Measurements from ENCODE around the gene TMEM270. TPM values are rescaled to one million over a fixed set of nuclear protein-coding genes. Genes with fewer than 3 reads are reported as not detected.
A peak's percentile ranks its signal among the peaks of the same experiment; 100 is the strongest.

TMEM270 gene
- total and polyA plus RNA-seq, 10 of the 15 experiments (the other 5 are each of a cell fraction or from before 2014, with no cell fraction given), result not detected

DNA sequence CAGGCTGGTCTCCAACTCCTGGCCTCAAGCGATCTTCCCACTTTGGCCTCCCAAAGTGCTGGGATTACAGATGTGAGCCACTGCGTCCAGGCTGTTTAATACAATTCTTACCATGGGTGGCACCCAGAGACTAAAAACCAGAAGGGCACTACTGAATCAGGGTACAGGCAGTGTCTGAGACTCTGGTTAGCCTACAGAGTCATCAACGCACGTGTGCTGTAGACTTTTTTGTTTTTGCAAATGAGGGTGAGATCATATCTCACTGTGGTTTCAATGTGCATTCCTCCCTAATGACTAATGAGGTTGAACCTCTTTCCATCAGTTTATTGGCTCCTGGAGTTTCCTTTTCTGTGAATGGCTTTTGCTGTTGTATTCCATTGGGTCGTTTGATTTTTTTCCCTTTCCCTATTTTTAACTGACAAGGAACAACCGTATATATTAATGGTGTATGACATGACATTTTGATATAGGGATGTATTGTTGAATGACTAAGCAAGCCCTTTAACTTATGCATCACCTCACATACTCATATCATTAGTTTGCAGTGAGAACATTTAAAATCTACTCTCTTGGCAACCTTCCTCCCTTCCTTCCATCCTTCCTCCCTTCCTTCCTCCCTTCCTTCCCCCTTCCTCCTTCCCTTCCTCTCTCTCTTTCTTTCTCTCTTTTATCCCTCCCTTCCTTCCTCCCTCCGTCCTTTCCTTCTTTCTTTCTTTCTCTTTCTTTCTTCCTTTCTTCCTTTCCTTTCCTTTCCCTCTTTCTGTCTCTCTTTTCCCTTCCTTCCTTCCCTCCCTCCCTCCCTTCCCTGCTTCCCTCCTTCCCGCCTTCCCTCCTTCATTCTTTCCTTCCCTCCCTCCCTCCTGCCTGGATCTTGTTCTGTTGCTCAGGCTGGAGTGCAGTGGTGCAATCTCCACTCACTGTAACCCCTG is 9.3 kb upstream of the TMEM270 start (continued):
- TF ChIP-seq RUNX3 (IDR thresholded peaks at IDR 0.05; ENCODE audit: low read length), result peak; percentile 81
- TF ChIP-seq CBX5 (IDR thresholded peaks at IDR 0.05; ENCODE audit: low read depth), result no peak
- TF ChIP-seq CREB1 (IDR thresholded peaks at IDR 0.05; ENCODE audit: low read depth), result 0 out of 2 replicates have a peak, but pooled peaks have one; percentile 25
- TF ChIP-seq IKZF1 (conservative IDR thresholded peaks at IDR 0.05), result peak; percentile 69
- peak; percentile 94 for TF ChIP-seq BHLHE40 (IDR thresholded peaks at IDR 0.05; ENCODE audit: borderline replicate concordance in 1 of 2, low read depth in 2 of 2, low read length in 1 of 2)
- TF ChIP-seq POLR2AphosphoS2 (IDR thresholded peaks at IDR 0.05; ENCODE audit: low read depth, low read length), result no peak
- peak; percentile 46; the same call in 1 of the 2 replicates for TF ChIP-seq ZNF384 (IDR thresholded peaks at IDR 0.05; ENCODE audit: borderline replicate concordance, low read depth, low read length)
- no peak for TF ChIP-seq FOS (IDR thresholded peaks at IDR 0.05; ENCODE audit: borderline replicate concordance, extremely low read depth, insufficient read length)
- no peak for TF ChIP-seq SMC3 (IDR thresholded peaks at IDR 0.05; ENCODE audit: borderline replicate concordance, low read length)
- 0 out of 3 replicates have a peak, but pooled peaks have one; percentile 37 for TF ChIP-seq POU2F2 (IDR thresholded peaks at IDR 0.05; ENCODE audit: borderline replicate concordance, low read depth, low read length)
- TF ChIP-seq BCL11A (IDR thresholded peaks at IDR 0.05; ENCODE audit: low read depth, low read length), result peak; percentile 49; the same call in 1 of the 2 replicates
- peak; percentile 94 for TF ChIP-seq ATF7 (IDR thresholded peaks at IDR 0.05; ENCODE audit: low read depth)
- TF ChIP-seq, protein P1, sequence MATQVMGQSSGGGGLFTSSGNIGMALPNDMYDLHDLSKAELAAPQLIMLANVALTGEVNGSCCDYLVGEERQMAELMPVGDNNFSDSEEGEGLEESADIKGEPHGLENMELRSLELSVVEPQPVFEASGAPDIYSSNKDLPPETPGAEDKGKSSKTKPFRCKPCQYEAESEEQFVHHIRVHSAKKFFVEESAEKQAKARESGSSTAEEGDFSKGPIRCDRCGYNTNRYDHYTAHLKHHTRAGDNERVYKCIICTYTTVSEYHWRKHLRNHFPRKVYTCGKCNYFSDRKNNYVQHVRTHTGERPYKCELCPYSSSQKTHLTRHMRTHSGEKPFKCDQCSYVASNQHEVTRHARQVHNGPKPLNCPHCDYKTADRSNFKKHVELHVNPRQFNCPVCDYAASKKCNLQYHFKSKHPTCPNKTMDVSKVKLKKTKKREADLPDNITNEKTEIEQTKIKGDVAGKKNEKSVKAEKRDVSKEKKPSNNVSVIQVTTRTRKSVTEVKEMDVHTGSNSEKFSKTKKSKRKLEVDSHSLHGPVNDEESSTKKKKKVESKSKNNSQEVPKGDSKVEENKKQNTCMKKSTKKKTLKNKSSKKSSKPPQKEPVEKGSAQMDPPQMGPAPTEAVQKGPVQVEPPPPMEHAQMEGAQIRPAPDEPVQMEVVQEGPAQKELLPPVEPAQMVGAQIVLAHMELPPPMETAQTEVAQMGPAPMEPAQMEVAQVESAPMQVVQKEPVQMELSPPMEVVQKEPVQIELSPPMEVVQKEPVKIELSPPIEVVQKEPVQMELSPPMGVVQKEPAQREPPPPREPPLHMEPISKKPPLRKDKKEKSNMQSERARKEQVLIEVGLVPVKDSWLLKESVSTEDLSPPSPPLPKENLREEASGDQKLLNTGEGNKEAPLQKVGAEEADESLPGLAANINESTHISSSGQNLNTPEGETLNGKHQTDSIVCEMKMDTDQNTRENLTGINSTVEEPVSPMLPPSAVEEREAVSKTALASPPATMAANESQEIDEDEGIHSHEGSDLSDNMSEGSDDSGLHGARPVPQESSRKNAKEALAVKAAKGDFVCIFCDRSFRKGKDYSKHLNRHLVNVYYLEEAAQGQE (IDR thresholded peaks at IDR 0.05; ENCODE audit: low read depth, low read length), result no peak
- no peak for TF ChIP-seq MEF2A (IDR thresholded peaks at IDR 0.05; ENCODE audit: insufficient read depth, low read depth, low read length)
- TF ChIP-seq CHD4 (IDR thresholded peaks at IDR 0.05), result no peak
- no peak for TF ChIP-seq SREBF1 (IDR thresholded peaks at IDR 0.05; ENCODE audit: low read length)
- TF ChIP-seq NFYA (IDR thresholded peaks at IDR 0.05; ENCODE audit: borderline replicate concordance, low read depth, low read length), result no peak
- 0 out of 2 replicates have a peak, but pooled peaks have one; percentile 19 for TF ChIP-seq NBN (IDR thresholded peaks at IDR 0.05)
- peak; percentile 34; the same call in 1 of the 2 replicates for TF ChIP-seq RAD51 (IDR thresholded peaks at IDR 0.05)
- TF ChIP-seq, protein P2, sequence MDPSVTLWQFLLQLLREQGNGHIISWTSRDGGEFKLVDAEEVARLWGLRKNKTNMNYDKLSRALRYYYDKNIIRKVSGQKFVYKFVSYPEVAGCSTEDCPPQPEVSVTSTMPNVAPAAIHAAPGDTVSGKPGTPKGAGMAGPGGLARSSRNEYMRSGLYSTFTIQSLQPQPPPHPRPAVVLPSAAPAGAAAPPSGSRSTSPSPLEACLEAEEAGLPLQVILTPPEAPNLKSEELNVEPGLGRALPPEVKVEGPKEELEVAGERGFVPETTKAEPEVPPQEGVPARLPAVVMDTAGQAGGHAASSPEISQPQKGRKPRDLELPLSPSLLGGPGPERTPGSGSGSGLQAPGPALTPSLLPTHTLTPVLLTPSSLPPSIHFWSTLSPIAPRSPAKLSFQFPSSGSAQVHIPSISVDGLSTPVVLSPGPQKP (IDR thresholded peaks at IDR 0.05; ENCODE audit: low read depth, low read length), result no peak
